Transverse colon (tissue), 4 donors: ENCODE measurements around the gene HOXA4. TPM values are rescaled to one million over a fixed set of nuclear protein-coding genes. Genes with fewer than 3 reads are reported as not detected.

ENCODE experiments used
- DNase-seq: peaks from one replicate; pipeline ENCODE4 v3.0.0-alpha.2; 2019
- H3K27ac ChIP-seq, 4 donors: fragments of 200-600 bp; sonication (generic); 2 replicates each; pipeline ENCODE4 v1.5.1; 2016 to 2018; ENCODE audit warnings: inconsistent platforms in 4 of 4
- H3K27me3 ChIP-seq: fragments of 200-600 bp; sonication (generic); 2 replicates; pipeline ENCODE4 v1.5.1; 2017; ENCODE audit warnings: inconsistent platforms
- H3K36me3 ChIP-seq, 4 donors: fragments of 200-600 bp; sonication (generic); 2 replicates each; pipeline ENCODE4 v1.5.1; 2017 to 2019; ENCODE audit warnings: inconsistent platforms in 4 of 4
- H3K4me1 ChIP-seq, 4 donors: fragments of 200-600 bp; sonication (generic); 2 replicates each; pipeline ENCODE4 v1.5.1; 2017 to 2020; ENCODE audit warnings: inconsistent platforms in 4 of 4
- H3K4me3 ChIP-seq, 4 donors: fragments of 200-600 bp; sonication (generic); 1 replicate in 1 of 4; 2 replicates in 3 of 4; pipeline versions ENCODE4 v1.5.1 to v1.6.1; 2017 to 2019; ENCODE audit warnings: inconsistent platforms in 4 of 4
- H3K9me3 ChIP-seq, 2 donors: fragments of 200-600 bp; sonication (generic); 2 replicates each; pipeline ENCODE4 v1.5.1; 2017 to 2019; ENCODE audit warnings: inconsistent platforms in 2 of 2
- EP300 ChIP-seq: sonication (generic); formaldehyde crosslinking; IDR thresholded peaks from one replicate; pipeline ENCODE4 v1.6.1; 2017; ENCODE audit warnings: antibody characterized with exemption, low read depth
- POLR2A ChIP-seq: fragments of 450-650 bp; IDR thresholded peaks from one replicate; pipeline ENCODE4 v1.6.1; 2016; ENCODE audit warnings: antibody characterized with exemption, mild to moderate bottlenecking, moderate library complexity
- POLR2AphosphoS5 ChIP-seq, 3 donors: sonication (generic); formaldehyde crosslinking; IDR thresholded peaks; one replicate each; pipeline ENCODE4 v1.6.1; 2016; ENCODE audit warnings: antibody characterized with exemption in 3 of 3
- WGBS, 2 donors: methylation state at CpG; one replicate each; pipeline ENCODE4 v1.1.5; 2018; ENCODE audit warnings: low coverage in 1 of 2; 5-methylcytosine and 5-hydroxymethylcytosine counted together
- in situ Hi-C, 4 donors: fragments of 200-750 bp; cut with MboI; loops; one replicate each; pipeline versions ENCODE4 v1.15.0 to v1.15.1; 2017; ENCODE audit warnings: low sequenced_read_pairs in 3 of 4, low pct_ligation_motif_present in 1 of 4, low pct_unique_long_range_greater_than_20kb in 1 of 4
- intact Hi-C: fragments of 100-400 bp; cut with DNase I; formaldehyde crosslinking; loops from one replicate; pipeline ENCODE4 v1.15.1; 2023; ENCODE audit warnings: low total_unique reads
- total RNA-seq, 4 donors: library from RNA; depleted of rRNA; stranded (reverse); fragments of >200 nt; gene quantifications; one replicate each; pipeline ENCODE4 v1.1.0, GENCODE V29; 2016
- TF ChIP-seq, protein P1 (sequence below), 5 experiments: fragments of 200-600 bp in 3 of 5; fragments of 450-650 bp in 2 of 5; sonication (generic) in 3 of 5; IDR thresholded peaks; 1 replicate in 2 of 5; 2 replicates in 3 of 5; pipeline ENCODE4 v1.5.1; 2016 to 2017; ENCODE audit warnings: antibody characterized with exemption in 5 of 5, inconsistent platforms in 3 of 5, mild to moderate bottlenecking in 2 of 5, moderate library complexity in 1 of 5

Gene HOXA4
- total RNA-seq, 4 donors from 2014 or later: 3.5 to 42.4 (median 10.6) TPM

DNA sequence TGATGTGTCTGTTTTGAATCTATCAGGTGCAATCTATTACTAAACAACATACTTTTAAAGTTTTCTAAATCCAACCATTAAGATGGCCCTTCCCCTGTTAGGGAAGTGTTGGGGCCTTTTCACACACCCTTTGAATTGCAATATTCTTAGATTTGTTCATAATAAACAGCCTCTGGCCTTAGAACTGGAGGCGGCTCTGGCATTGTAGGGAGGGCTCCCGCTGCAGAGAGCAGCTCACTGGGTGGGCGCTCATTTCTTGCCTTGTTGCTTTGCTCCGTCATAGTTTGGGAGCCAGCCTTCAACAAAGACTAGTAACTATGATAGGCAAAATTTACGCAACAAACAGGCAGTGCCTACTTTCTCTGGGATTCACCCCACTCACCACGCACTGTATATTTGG is 47.8 kb upstream of the HOXA4 start:
- peak; percentile 20 for DNase-seq
- no peaks in the 10 kb centered on the region for H3K36me3 ChIP-seq
- H3K27ac ChIP-seq: peak overlapping the region; percentile 95 to 99 (median 98)
- intact Hi-C loops (no loop called here), in situ Hi-C loops (loop anchor here in 2 of 4 donors (25.0 kb wide), 1 partner anchor 1316 kb away; no protein-coding TSS in a partner anchor)
- TF ChIP-seq EP300: no peak
- no peak for TF ChIP-seq POLR2A
- TF ChIP-seq POLR2AphosphoS5 (IDR thresholded peaks at IDR 0.05): peak in 2 of 3 donors; percentile 15 to 18
- TF ChIP-seq, protein P1, sequence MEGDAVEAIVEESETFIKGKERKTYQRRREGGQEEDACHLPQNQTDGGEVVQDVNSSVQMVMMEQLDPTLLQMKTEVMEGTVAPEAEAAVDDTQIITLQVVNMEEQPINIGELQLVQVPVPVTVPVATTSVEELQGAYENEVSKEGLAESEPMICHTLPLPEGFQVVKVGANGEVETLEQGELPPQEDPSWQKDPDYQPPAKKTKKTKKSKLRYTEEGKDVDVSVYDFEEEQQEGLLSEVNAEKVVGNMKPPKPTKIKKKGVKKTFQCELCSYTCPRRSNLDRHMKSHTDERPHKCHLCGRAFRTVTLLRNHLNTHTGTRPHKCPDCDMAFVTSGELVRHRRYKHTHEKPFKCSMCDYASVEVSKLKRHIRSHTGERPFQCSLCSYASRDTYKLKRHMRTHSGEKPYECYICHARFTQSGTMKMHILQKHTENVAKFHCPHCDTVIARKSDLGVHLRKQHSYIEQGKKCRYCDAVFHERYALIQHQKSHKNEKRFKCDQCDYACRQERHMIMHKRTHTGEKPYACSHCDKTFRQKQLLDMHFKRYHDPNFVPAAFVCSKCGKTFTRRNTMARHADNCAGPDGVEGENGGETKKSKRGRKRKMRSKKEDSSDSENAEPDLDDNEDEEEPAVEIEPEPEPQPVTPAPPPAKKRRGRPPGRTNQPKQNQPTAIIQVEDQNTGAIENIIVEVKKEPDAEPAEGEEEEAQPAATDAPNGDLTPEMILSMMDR (IDR thresholded peaks at IDR 0.05): no peak
- H3K4me1 ChIP-seq: peaks cover 21 to 59% (median 50%) of the 10 kb centered on the region in 4 donors
- H3K27me3 ChIP-seq: peaks cover 32% of the 10 kb centered on the region
- WGBS, 2 donors: 32 to 42% methylated on average over 6 of the region's 6 CpGs
- H3K9me3 ChIP-seq: no peaks in the 10 kb centered on the region
- H3K4me3 ChIP-seq: peak overlapping the region; percentile 21 to 67 (median 60)

DNA sequence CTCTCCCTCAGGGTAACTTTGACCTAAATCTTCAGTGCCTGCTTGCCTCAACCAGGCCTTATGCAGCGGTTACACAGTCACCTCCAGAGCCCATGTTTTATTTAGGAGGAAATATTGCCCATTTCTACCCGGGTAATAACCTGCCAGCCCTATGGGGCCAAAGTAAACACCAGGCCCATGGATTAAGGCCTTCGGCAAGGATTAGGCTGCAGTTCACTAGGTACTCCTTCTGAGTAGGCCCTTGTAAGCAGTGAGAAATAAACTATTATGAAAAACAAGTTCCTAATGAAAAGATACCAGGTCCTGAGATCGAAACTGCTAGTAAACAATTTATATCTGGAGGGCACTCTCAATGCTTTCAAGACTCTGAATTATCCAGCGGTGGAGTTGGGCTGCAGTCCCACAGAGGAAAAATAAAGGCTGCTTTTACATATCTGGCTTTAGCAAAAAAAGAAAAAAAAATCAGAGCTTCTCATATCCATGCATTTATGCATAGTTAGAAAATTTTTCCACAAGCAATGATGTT is 47.3 kb upstream of the HOXA4 start:
- H3K27me3 ChIP-seq: peaks cover 32% of the 10 kb centered on the region
- no peaks in the 10 kb centered on the region for H3K9me3 ChIP-seq
- peak overlapping the region; percentile 95 to 99 (median 98) for H3K27ac ChIP-seq
- H3K4me1 ChIP-seq: peaks cover 21 to 58% (median 48%) of the 10 kb centered on the region in 4 donors
- intact Hi-C loops (no loop called here), in situ Hi-C loops (loop anchor here in 2 of 4 donors (25.0 kb wide), 1 partner anchor 1316 kb away; no protein-coding TSS in a partner anchor)
- no peaks in the 10 kb centered on the region for H3K36me3 ChIP-seq
- DNase-seq: peak; percentile 23
- H3K4me3 ChIP-seq: peak overlapping the region; percentile 21 to 67 (median 60)
- TF ChIP-seq POLR2A (peak; percentile 17), EP300 (no peak), POLR2AphosphoS5 (IDR thresholded peaks at IDR 0.05) (peak; percentile 6 to 28 (median 24))
- WGBS, 2 donors: 0 to 23% methylated on average over 1 to 5 of the region's 5 CpGs

DNA sequence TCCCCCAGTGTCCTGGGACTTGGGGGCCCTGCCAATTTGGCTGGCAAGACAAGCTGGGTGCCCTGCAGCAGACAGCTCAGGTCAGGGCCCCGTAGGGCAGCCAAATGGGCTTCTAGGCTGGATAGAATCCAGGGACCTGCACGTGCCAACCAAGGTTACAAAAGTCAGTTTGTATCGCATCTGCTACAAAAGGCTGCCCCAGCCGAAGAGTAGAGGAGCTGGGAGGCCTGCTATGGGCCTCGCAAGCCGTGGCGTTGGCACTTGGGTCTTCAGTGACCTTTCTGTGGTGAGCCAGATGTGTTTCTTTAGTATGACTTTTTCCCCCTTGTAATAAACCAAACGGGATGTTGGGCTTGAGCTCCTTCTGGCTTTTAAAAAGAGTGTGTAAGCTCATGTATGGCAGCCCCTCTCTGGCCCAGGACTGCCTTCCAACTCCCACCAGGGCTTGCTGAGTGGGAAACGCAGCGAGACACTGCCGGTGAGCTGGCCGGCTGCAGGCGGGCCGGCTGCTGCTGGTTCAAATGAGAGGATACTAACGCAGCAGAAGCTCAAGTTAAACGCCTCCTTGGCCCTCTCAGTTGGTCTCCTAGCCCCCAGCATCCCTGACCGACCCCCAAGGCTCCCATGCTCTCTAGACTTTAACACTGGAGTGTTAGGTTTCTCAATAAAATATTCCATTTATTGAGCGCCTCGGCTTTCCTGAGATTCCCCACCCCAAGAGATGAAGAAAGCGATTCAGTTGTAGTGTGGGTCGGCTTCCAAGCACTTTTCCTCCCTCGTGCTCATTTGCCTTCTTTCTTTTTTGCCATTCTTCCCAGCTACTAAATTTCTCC is 46.6 kb upstream of the HOXA4 start:
- in situ Hi-C loops (loop anchor here in 2 of 4 donors (25.0 kb wide), 1 partner anchor 1315 kb away; no protein-coding TSS in a partner anchor), intact Hi-C loops (no loop called here)
- Histone ChIP-seq H3K27me3 (peaks cover 33% of the 10 kb centered on the region), H3K4me3 (peak overlapping the region; percentile 21 to 67 (median 60)), H3K4me1 (peaks cover 18 to 51% (median 45%) of the 10 kb centered on the region in 4 donors), H3K27ac (peak overlapping the region; percentile 95 to 99 (median 98)), H3K36me3 (no peaks in the 10 kb centered on the region), H3K9me3 (no peaks in the 10 kb centered on the region)
- peak; percentile 27 for DNase-seq
- TF ChIP-seq POLR2AphosphoS5 (IDR thresholded peaks at IDR 0.05): no peak
- no peak for TF ChIP-seq EP300
- TF ChIP-seq POLR2A: no peak
- TF ChIP-seq, protein P1 (IDR thresholded peaks at IDR 0.05): no peak
- 26 to 48% methylated on average over 6 to 22 of the region's 22 CpGs for WGBS, 2 donors

DNA sequence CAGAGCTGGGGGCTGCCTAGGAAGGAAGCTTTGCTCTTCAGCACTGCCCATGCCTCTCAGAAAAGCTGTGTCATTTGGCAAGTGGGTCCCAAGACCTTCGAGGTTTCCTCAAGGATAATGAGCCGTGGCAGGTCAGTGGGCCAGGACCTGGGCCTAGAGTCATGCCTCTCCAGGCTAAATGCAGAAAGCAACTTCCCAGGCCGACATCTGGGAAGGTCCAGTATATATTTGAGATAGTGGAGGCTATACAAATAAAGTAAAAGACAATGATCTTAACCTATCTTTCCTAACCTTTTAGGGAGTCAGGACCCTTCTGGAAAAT is 45.9 kb upstream of the HOXA4 start:
- TF ChIP-seq POLR2A (no peak), EP300 (no peak)
- TF ChIP-seq, protein P1 (IDR thresholded peaks at IDR 0.05): peak in 1 of 5 experiments; percentile 4
- DNase-seq: no peak
- 20 to 28% methylated on average over 1 to 3 of the region's 3 CpGs for WGBS, 2 donors
- Histone ChIP-seq H3K27me3 (peaks cover 36% of the 10 kb centered on the region), H3K4me1 (peaks cover 11 to 45% (median 43%) of the 10 kb centered on the region in 4 donors), H3K36me3 (no peaks in the 10 kb centered on the region), H3K4me3 (peak overlapping the region; percentile 4 to 67 (median 60)), H3K27ac (peak overlapping the region; percentile 95 to 99 (median 98)), H3K9me3 (no peaks in the 10 kb centered on the region)
- in situ Hi-C loops (loop anchor here in 2 of 4 donors (25.0 kb wide), 1 partner anchor 1314 kb away; no protein-coding TSS in a partner anchor), intact Hi-C loops (no loop called here)
